Lower leg skin (tissue), 3 donors: ENCODE data around the gene LAP3.

ENCODE experiments used
- POLR2A ChIP-seq, 2 donors: fragments of 450-650 bp; IDR thresholded peaks; one replicate each; pipeline ENCODE4 v1.6.1; 2016 to 2017; ENCODE audit warnings: antibody characterized with exemption in 2 of 2, mild to moderate bottlenecking in 1 of 2, moderate library complexity in 1 of 2
- TF ChIP-seq, protein P1 (sequence below), 3 donors: fragments of 450-650 bp; IDR thresholded peaks; one replicate each; pipeline ENCODE4 v1.5.1; 2016; ENCODE audit warnings: antibody characterized with exemption in 3 of 3, mild to moderate bottlenecking in 3 of 3, moderate library complexity in 2 of 3

DNA sequence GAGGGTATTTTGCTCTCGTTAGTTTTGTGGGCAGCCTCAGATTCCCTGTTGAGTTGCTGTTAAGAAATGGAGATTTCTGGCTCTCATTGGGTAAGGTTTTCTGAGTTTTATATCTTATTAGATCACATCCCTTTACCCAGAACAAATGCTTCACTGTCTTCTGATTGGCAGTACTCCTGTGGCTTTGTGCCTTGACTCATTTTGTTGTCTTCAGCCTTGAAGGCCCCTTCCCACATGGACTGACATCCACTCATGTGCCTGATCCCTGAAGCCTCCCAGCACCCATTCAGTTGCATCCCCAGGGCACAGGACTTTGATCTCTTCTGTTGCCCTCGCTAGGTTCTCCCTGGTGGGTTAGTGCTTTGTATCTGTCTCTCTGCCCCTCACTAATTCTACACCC is 47.8 kb downstream of the LAP3 start:
- TF ChIP-seq, protein P1, sequence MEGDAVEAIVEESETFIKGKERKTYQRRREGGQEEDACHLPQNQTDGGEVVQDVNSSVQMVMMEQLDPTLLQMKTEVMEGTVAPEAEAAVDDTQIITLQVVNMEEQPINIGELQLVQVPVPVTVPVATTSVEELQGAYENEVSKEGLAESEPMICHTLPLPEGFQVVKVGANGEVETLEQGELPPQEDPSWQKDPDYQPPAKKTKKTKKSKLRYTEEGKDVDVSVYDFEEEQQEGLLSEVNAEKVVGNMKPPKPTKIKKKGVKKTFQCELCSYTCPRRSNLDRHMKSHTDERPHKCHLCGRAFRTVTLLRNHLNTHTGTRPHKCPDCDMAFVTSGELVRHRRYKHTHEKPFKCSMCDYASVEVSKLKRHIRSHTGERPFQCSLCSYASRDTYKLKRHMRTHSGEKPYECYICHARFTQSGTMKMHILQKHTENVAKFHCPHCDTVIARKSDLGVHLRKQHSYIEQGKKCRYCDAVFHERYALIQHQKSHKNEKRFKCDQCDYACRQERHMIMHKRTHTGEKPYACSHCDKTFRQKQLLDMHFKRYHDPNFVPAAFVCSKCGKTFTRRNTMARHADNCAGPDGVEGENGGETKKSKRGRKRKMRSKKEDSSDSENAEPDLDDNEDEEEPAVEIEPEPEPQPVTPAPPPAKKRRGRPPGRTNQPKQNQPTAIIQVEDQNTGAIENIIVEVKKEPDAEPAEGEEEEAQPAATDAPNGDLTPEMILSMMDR (IDR thresholded peaks at IDR 0.05): no peak
- TF ChIP-seq POLR2A (IDR thresholded peaks at IDR 0.05): no peak
